Testis (tissue), 2 donors: Measurements from ENCODE around the gene GSAP.

Source experiments
- CTCF ChIP-seq, 3 experiments: fragments of 450-650 bp in 2 of 3; fragments of 200-600 bp in 1 of 3; sonication (generic) in 1 of 3; IDR thresholded peaks; one replicate each; pipeline ENCODE4 v1.5.1; 2016 to 2019; ENCODE audit warnings: antibody characterized with exemption in 3 of 3, mild to moderate bottlenecking in 2 of 3, moderate library complexity in 1 of 3
- POLR2A ChIP-seq: fragments of 450-650 bp; IDR thresholded peaks from one replicate; pipeline ENCODE4 v1.6.1; 2017; ENCODE audit warnings: antibody characterized with exemption, mild to moderate bottlenecking, moderate library complexity

- TF ChIP-seq POLR2A (no peak), CTCF (IDR thresholded peaks at IDR 0.05) (no peak)
Observed at GRCh38 chr7:77270094-77270480, 146.1 kb downstream of the GSAP start.
